GM19025 (cell line): Measurements from ENCODE around the gene PHF2.

Experiments used
- ATAC-seq: cut with Tn5 transposase; IDR thresholded peaks from one replicate; pipeline ENCODE4 v1.9.1; 2021; ENCODE audit warnings: mild to moderate bottlenecking, low read depth, moderate library complexity; ENCODE audit not compliant: unreplicated experiment

The PHF2 gene

DNA sequence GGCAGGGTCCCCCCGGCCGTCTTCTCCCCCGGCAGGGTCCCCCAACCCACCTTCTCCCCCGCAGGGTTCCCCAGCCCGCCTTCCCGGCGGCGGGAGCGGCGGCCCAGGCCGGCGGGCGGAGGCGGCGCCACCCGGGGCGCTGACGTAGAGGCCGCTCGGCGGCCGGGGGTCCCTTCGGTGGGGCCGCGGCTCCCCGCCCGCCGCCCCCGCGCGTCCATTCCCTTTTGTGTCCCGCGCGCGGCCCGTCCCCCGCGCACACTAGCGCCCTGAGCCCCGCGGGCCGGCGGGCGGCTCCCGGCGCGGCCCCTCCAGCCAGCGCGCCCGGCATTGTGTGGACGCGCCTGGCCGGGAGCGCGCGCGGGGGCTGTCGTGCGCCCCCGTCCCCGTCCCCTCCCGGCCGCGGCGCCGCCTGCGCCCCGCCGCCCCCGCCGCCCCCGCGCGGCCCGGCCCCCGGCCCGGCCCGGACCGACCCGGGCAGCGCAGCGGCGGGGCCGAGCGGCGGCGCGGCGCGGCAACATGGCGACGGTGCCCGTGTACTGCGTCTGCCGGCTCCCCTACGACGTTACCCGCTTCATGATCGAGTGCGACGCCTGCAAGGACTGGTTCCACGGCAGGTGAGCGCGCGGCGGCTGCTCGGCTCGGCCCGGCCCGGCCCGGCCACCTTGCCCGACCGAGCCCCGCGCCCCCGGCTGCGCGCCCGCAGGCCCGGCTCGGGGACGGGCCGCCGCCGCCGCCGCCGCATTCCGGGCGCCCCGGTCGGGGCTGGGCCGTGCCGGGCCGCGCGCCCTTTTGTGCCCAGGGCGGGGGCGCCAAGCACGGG is at the start of gene PHF2:
Gene PHF2, plus strand, starts transcription at position 327 of the 820 bp plus-strand sequence. Its CDS starts 190 bp downstream, at position 517.
- peak; percentile 42 for ATAC-seq

DNA sequence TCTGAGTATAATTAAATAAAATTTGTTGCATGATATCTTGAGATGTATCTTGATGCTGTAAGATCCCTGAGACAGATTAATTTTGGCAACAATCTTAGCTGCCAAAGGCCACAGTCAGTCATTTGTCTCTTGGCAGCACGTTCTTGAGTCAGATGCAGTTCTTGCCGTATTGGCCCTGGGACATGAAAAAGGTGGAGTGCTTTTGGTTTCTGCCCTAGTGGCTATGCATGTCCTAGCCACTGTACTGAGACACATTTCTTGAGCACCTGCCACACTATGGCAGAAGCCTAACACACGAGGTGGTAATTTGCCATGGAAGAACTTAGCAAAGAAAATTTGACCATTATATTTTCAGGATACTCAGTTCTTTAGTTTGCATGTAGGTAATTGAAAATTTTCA is 45.0 kb upstream of the PHF2 start:
- ATAC-seq: no peak

DNA sequence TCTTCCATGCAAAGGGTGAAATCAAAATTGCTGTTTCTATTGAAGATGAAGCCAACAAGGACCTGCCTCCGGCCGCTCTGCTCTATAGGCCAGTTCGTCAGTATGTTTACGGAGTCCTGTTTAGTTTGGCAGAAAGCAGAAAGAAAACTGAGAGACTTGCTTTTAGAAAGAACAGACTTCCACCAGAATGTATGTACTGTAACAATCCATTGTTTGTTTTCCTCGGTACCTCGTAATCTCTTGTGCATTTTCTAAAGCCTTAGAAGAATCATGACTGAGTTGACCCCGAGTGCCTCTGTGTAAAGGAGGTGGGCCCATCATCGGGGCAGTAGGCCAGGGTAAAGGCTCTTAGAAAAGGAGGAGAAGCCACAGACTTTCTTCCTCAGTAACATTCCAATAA is 44.2 kb upstream of the PHF2 start:
- no peak for ATAC-seq

DNA sequence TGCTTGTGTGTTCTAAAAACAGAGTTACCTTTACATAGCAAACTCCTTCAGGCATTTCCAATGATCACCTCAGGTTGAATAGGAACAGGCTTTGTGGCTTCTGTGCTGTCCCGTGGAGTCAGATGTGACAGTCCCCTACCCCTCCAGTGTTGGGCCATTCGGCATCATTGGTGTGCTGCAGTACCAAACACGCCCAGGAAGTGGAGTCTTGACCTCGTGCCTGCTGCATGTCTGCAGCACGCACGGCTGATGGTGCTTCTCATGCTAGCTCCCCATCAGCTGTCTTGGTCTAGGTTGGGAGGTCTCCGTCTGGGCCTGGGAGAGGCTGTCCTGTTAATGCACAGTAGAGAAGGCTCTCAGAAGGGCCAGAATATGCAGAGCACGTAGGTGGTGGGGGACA is 42.5 kb upstream of the PHF2 start:
- no peak for ATAC-seq

DNA sequence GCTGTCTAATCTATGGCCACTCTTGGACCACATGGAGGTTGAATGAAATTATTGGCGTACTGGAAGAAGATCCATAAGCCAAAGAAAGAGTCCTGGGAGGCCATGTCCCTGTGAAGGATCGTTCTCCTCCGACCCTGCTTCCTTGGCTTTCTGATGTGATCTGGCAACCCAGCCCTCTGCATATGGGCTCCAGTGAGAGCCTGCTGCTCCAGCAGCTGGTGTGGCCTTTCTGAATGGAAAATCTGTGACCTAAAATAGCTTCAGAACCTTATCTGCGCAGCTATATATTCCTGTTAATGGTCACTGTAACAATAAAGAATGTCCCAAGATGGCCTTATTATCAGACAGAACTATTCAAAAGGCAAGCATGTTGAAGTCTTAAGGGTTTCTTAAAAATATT is 40.2 kb upstream of the PHF2 start:
- no peak for ATAC-seq

DNA sequence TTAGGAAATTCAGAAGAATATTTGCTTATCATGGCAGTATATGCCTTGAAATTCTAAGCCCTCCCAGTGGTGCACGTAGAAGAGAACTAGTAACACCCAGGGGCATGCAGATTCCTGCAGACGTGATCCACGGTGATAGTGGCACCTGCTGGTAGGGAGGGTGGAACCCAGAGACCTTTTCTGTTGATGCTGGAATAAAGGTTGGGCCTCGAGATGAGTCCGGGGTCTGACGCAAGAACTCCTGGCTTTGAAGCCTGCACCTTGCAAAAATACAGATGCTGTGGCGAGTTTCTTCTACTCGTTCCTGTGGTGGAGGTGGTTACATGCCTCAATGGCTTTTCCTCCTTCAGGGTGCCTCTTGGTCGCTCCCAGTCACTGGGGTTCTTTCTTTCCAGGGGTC is 39.5 kb upstream of the PHF2 start:
- ATAC-seq: no peak

DNA sequence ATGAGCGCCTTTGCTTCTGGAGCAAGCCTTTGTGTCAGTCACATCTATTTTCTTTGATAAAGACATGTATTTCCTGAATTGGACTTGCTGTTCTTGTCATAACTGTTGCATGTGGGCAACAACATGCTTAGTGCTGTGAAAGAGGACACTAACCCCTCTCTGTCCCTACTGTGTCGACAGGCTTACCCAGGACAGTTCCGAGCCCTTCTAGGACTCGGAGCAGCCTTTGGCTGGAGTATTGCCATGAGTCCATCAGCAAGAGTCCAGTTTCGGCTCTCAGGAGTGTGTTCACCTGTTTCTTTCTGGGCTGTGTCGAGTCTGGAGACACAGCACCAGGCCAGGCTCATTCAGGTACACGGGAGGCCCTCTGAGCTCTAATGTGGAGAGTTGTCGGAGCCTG is 36.1 kb upstream of the PHF2 start:
- no peak for ATAC-seq

DNA sequence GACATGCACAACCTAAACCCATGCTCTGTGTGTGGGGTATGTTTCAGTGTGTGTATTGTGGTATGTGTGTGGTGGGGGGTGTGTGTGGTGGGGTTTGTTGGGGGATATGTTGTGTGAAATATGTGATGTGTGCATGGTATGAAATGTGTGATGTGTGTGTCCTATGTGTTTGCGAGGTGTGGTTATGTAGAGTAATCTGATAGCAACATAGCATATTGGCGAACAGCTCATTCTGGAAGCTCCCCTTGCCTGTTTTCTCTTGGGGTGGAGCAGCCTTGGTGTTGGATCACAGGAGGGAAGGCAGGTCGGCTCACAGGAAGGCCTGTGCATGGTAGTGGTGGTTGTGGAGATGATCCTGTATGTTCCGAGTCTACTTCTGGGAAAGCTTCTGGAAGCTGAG is 35.4 kb upstream of the PHF2 start:
- ATAC-seq: no peak

DNA sequence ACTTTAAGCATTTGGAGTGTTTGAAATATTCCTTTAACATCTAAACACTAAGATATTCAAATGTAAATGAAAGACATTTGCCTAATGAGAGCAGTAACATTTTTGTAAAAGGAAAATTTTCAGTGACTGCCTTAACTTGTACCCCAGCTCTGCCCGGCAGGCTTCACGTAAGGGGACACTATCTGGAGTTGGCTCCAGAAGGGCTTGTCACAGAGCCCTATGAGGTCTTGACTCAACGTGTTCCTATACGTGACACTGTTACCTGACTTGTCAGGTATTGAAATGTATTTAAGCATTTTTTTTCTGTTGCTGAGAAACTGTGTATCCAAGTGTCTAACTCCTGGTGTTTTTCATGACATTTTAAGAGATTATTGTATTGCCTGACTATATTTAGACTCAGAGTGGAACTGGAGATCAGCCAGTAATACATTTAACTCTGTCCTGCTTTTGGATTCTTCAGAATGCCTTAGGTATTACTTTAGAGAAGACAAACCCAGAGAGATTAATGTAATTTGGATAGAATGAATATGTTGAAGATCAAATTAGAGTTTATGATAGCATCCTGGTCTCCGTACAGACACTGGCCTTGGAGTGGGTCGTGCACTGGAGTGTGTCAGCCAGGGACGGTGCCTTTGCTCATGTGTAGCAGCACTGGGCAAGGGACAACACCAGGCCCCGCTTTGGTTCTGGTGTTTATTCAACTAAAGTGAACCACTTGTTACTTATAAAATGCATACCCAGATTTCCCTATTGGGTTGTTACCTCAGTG is 34.6 kb upstream of the PHF2 start:
- ATAC-seq: no peak

DNA sequence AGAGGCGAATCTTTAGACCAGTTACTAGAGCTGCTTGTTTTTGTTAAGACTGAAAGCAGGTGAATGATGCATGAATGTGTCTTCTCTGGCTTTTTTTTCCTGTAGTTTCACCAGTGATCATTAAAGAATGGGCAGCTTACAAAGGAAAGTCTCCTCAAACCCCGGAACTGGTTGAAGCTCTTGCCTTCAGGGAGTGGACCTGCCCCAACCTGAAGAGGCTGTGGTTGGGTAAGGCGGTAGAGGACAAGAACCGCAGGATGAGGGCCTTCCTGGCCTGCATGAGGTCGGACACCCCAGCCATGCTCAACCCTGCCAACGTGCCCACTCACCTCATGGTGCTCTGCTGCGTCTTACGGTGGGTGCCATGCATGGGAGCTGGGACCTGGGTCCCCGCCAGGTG is 33.3 kb upstream of the PHF2 start:
- ATAC-seq: no peak

DNA sequence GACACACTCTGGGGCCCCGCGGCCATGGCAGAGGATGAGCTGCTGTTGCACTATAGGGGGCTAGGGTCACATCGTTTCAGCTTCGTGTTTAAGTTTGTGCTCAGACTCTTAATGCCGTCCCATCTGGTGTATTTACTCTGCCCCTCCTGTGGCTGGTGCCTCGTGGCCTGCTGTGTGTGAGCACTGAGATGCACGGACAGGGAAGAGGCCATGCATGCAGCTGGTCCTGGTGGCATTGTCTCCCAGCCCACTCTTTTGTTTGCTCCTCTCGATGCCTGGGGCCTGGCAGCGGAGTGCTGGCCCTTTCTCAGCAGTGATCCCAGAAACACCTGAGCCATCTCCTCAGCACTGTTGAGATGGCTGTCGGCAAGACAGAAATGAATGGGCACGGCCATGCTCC is 30.0 kb upstream of the PHF2 start:
- no peak for ATAC-seq

DNA sequence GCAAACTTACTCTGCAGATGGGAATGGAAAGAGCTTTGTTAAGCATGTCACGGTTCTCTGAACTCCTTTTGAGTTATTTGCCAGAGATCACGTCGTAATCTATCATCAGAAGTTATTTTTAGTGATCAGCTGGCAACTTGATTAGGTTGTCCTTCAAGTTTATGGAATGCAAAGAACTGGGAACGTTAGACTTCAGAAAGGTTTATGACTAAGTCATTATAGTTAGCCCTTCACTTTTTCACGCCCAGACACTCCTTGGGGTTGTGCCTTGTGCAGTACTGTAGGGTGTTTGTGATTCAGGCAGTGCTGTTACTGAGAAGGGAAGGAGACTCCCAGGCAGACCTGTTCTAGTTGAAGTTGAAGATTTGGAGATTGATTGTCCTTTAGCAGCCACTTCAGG is 26.8 kb upstream of the PHF2 start:
- no peak for ATAC-seq

DNA sequence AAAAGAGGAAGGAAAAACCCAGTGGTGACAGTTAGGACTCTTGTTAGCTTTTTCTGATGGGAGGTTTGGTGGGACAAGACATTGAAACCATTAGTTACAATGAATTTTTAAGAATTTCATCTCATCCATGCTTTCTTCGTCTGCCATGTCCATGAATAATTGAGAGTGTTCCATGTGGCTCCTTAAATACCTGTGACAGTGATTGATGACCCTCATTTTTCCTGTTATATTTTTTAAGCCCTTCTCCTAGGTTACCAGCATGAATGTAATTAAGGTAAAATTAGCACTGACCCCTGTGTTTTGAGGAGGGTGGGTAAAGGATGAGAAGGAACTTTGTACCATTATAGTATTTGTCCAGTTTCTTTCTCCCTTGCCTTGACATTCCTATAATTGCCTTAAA is 23.5 kb upstream of the PHF2 start:
- ATAC-seq: no peak

DNA sequence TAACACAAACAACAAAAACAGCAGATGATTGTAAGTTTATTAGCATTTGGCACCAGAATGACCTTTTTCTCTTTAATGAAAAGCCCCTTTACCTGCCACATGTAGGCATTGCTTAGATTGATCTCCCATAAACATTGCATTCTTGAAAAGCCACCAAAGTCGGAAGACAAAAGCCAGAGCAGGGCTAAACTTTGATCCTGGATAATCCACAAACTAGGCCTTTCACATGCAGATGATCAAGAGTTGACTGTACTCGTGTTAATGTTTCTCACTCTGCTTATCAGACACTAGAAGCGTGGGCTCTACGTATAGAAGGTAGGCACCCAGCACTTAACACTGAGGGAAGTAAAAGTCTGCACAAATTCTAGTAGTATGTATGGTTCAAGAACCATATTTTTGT is 21.0 kb upstream of the PHF2 start:
- ATAC-seq: no peak

DNA sequence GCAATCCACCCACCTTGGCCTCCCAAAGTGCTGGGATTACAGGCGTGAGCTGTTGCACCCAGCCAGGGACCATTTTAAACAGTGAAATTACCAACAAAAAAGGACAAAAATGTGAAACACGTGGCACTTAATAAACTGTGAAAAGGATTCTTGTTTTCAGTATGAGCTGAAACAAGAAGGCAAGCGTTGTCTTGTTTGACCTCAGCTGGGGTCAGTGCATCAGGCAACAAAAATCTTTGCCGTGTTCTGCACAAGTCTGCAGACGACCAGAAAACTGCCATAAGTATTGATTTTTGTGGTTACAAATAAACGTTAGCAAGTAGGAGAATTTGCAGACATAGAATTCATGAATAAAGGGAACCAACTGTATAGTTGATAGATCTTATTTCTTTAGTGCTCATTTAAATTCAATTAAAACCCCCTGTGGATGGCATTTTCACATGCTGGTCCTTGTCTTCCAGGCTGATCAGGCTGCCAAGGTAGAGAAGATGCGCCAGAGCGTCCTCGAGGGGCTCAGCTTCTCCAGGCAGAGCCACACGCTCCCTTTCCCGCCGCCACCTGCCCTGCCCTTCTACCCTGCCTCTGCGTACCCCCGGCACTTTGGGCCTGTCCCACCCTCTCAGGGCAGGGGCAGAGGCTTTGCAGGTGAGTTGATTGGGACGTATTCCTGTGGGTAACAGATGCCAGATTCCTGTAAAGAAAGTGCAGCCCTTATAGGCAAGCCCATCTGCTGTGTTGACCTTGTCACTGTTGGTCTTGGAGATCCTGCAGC is 18.8 kb upstream of the PHF2 start:
- no peak for ATAC-seq

DNA sequence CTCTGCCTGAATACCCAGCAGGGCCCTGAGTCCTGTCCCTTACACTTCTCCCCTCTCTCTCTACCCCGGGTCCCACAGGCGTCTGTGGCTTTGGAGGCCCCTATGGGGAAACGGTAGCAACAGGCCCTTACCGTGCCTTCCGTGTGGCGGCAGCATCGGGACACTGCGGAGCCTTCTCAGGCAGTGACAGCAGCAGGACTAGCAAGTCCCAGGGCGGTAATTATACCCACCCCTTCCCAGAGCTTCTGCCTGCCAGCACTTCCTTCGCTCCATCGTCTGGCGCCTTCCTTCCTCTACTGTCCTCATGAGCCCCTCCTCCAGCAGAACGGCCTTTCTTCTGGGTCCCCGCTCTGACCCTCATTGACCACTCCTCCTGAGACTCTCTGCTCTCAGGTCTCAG is 17.9 kb upstream of the PHF2 start:
- no peak for ATAC-seq

DNA sequence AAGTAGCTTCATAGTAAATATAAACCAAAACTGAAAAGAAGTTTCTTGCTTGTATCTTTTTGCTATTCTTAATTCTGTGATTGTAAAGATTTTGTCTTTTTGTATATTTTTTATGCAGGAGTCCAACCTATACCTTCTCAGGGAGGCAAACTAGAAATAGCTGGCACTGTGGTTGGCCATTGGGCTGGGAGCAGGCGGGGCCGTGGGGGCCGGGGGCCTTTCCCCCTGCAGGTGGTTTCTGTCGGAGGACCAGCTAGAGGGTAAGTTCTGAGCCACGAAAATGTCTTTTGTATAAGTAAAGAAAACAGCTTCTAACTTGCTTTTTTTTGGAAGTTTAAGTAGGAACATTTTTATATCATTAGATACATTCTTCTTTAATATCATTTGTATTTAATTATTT is 15.4 kb upstream of the PHF2 start:
- no peak for ATAC-seq

DNA sequence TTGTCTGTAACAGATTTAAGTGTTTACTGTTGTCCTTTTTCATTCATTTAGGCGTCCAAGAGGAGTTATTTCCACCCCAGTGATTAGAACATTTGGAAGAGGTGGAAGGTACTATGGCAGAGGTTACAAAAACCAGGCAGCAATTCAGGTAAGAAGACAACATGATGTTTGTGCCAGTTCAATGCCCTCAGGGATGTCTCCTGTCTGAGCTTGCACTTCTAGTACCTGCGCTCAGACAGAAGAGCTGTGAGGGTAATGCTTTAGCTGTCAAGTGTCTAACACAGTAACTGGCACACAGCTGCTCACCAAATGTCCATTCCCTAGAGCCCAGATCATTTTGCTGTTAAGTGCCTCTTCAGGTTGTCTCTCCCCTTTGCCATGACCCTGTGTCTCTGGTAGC is 14.2 kb upstream of the PHF2 start:
- no peak for ATAC-seq

DNA sequence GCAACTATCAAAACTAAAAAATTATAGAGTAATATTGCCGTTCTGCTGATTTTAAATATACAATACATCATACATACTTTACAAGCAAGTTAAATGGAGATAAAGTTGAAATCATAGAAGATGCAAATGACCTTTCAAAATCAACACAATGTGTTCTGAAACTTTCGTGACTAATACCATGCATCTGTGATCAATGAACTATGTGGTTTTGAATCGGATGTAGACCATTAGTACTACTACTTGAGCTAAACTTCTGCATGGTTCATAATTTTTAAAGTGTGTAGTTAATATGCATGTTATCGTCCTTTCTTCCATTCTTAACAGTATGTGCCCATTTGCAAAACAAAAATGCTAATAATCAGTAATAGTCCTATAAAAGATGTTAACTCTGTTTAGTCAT is 11.3 kb upstream of the PHF2 start:
- ATAC-seq: no peak

DNA sequence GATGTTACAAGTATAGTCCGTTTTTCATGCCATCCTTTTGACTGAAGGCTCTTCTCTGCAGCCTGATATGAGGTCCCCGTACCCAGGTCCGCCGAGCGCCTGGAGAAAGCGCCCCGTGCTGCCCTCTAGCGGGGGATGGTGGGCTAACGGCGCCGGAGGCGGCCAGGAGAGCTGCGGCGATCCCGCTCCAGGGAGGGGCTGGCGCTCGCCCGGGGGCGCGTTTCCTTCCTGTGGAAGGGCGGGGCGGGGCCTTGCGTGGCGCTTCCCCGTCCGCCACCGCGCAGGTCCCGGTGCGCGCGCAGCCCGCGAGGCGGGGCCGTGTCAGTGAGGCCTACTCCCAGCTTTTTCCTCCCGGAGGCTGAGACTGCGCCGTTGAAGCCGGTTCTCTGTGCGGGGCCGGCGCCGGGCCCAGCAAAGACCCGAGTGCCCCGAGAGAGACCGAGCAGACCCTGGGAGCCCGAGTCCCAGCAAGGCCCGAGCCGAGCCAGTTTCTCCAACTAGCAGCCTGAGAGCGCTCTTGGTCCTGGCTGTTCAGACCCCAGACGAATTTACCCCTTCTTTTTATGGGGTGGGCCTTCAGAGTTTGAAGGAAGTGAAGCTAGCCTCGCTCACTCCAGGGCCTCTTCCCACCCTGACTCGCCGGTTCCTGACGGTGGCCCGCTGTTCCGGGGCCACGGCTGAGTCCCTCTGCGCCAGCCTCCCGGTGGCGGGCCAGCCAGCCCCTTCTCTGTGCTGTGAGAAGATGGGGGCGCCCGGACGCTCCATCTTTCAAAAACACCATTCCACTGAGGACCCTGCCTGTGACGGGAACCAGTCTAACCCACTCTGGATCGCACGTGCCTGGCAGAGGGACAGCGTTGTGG is 9.7 kb upstream of the PHF2 start:
- peak; percentile 92 for ATAC-seq
